HepG2 (cell line): ENCODE measurements around the gene FTCD. TPM values are rescaled to one million over a fixed set of nuclear protein-coding genes. Genes with fewer than 3 reads are reported as not detected.

Source experiments
- ATAC-seq: fragments of 200-7000 bp; cut with Tn5 transposase; 3 replicates; pipeline ENCODE4 v1.9.1; 2020; ENCODE audit warnings: mild to moderate bottlenecking, moderate library complexity
- BruUV-seq: library from RNA; stranded (reverse); fragments of 400-500 nt; replicated peaks from 2 replicates; lab custom pipeline; 2021; lab: Mats Ljungman, UMichigan
- CTCF ChIA-PET: fragments of 300-600 bp; formaldehyde crosslinking; extraction: SDS; loops from one replicate; lab custom pipeline; 2021; ENCODE audit warnings: low total read pairs, inconsistent platforms, low intra/inter-chr PET ratio; lab: Yijun Ruan, JAX
- POLR2A ChIA-PET: fragments of 350-600 bp; sonication (Branson Sonifier 250); formaldehyde crosslinking; loops from one replicate; lab custom pipeline; 2020; ENCODE audit warnings: antibody characterized with exemption, inconsistent platforms; lab: Yijun Ruan, JAX
- DNase-seq: peaks from one replicate; pipeline ENCODE4 v3.0.0-alpha.2; 2015; ENCODE audit warnings: low spot score
- FAIRE-seq: peaks from 3 replicates; lab custom pipeline; 2011; peaks lifted over from hg19 to GRCh38; lab: Jason Lieb, UNC
- H2AFZ ChIP-seq: one replicate; pipeline ENCODE4 v1.6.1; 2011; ENCODE audit warnings: low read length, inconsistent platforms
- H3K27ac ChIP-seq: fragments of 300-600 bp; 3 replicates; pipeline ENCODE4 v1.8.0; 2011; ENCODE audit warnings: mixed run types, mild to moderate bottlenecking, mixed read lengths, low read length, inconsistent platforms; ENCODE audit not compliant: insufficient read depth; ENCODE audit errors: extremely low read length
- H3K27me3 ChIP-seq, 2 experiments: fragments of 200-600 bp in 1 of 2; 2 replicates in 1 of 2; 3 replicates in 1 of 2; pipeline versions ENCODE4 v1.6.0 to v1.8.0; 2011; ENCODE audit warnings: low read length in 2 of 2, mild to moderate bottlenecking in 2 of 2, moderate library complexity in 2 of 2, inconsistent platforms in 1 of 2; ENCODE audit not compliant: insufficient read depth in 2 of 2, control insufficient read depth in 1 of 2
- H3K36me3 ChIP-seq, 2 experiments: fragments of 200-600 bp in 1 of 2; replicated peaks in 1 of 2; 2 replicates in 1 of 2; 3 replicates in 1 of 2; pipeline versions ENCODE4 v1.5.1 to v1.8.0; 2011; ENCODE audit warnings: low read length in 2 of 2, inconsistent platforms in 1 of 2; ENCODE audit not compliant: insufficient read depth in 2 of 2, control insufficient read depth in 1 of 2
- H3K4me1 ChIP-seq: 2 replicates; pipeline ENCODE4 v1.5.1; 2012; ENCODE audit warnings: low read length, inconsistent platforms; ENCODE audit not compliant: insufficient read depth
- H3K4me2 ChIP-seq: 2 replicates; pipeline ENCODE4 v1.6.0; 2011; ENCODE audit warnings: low read depth, low read length, inconsistent platforms
- H3K4me3 ChIP-seq, 3 experiments: fragments of 200-600 bp in 1 of 3; sonication (generic), shearing (Covaris generic) in 1 of 3; replicated peaks in 1 of 3; 2 replicates each; pipeline ENCODE4 v1.5.1; 2011 to 2016; ENCODE audit warnings: low read length in 3 of 3, inconsistent platforms in 2 of 3, low read depth in 2 of 3, mild to moderate bottlenecking in 2 of 3, control low read depth in 1 of 3, mixed read lengths in 1 of 3; ENCODE audit not compliant: insufficient read depth in 1 of 3
- H3K79me2 ChIP-seq: one replicate; pipeline ENCODE4 v1.6.1; 2011; ENCODE audit warnings: low read length, inconsistent platforms; ENCODE audit not compliant: insufficient read depth
- H3K9ac ChIP-seq: 2 replicates; pipeline ENCODE4 v1.6.0; 2011; ENCODE audit warnings: mild to moderate bottlenecking, low read depth, low read length, inconsistent platforms; ENCODE audit not compliant: insufficient read depth
- H3K9me3 ChIP-seq: 2 replicates; pipeline ENCODE4 v1.5.1; 2012; ENCODE audit warnings: mild to moderate bottlenecking, low read length
- H4K20me1 ChIP-seq: 2 replicates; pipeline ENCODE4 v1.6.0; 2011; ENCODE audit warnings: inconsistent platforms, mild to moderate bottlenecking, low read length, moderate library complexity; ENCODE audit not compliant: insufficient read depth
- ATF1 ChIP-seq: IDR thresholded peaks from 2 replicates; pipeline ENCODE4 v1.6.1; 2016; ENCODE audit warnings: mild to moderate bottlenecking, control low read depth
- EP300 ChIP-seq, 3 experiments: sonication (generic) in 1 of 3; formaldehyde crosslinking in 1 of 3; IDR thresholded peaks; 2 replicates each; pipeline versions ENCODE4 v1.5.1 to v1.6.1; 2011 to 2020; ENCODE audit warnings: low read depth in 2 of 3, low read length in 2 of 3, borderline replicate concordance in 1 of 3, improper control_type of control experiment in 1 of 3, mild to moderate bottlenecking in 1 of 3, missing genetic modification reagents in 1 of 3, moderate library complexity in 1 of 3
- FOXO1 ChIP-seq: sonication (generic); formaldehyde crosslinking; IDR thresholded peaks from 2 replicates; pipeline ENCODE4 v1.4.0; 2020; ENCODE audit warnings: missing genetic modification reagents
- HDAC1 ChIP-seq: sonication (generic); formaldehyde crosslinking; IDR thresholded peaks from 2 replicates; pipeline ENCODE4 v1.5.1; 2020; ENCODE audit warnings: mild to moderate bottlenecking, missing genetic modification reagents
- MZF1 ChIP-seq: sonication (generic); formaldehyde crosslinking; IDR thresholded peaks from 2 replicates; pipeline ENCODE4 v1.8.1; 2023; ENCODE audit warnings: mild to moderate bottlenecking, missing genetic modification reagents, borderline replicate concordance
- NCOA2 ChIP-seq: sonication (generic); formaldehyde crosslinking; IDR thresholded peaks from 2 replicates; pipeline ENCODE4 v1.8.0; 2022; ENCODE audit warnings: inconsistent platforms
- NCOR1 ChIP-seq: fragments of 200-600 bp; sonication (generic); IDR thresholded peaks from 2 replicates; pipeline ENCODE4 v1.7.0; 2017; ENCODE audit warnings: antibody characterized with exemption, low read length, borderline replicate concordance
- NR2C2 ChIP-seq: sonication (generic); formaldehyde crosslinking; IDR thresholded peaks from 2 replicates; pipeline ENCODE4 v1.4.0; 2020; ENCODE audit warnings: missing genetic modification reagents, mild to moderate bottlenecking, moderate library complexity, borderline replicate concordance
- NR2F1 ChIP-seq, 2 experiments: fragments of 450-650 bp in 1 of 2; formaldehyde crosslinking in 1 of 2; IDR thresholded peaks; 2 replicates each; pipeline versions ENCODE4 v1.5.0 to v1.6.1; 2016 to 2020; ENCODE audit warnings: mild to moderate bottlenecking in 1 of 2, missing compliant biosample characterization in 1 of 2, missing genetic modification reagents in 1 of 2, moderate library complexity in 1 of 2
- PAX8 ChIP-seq: sonication (generic); formaldehyde crosslinking; IDR thresholded peaks from 2 replicates; pipeline ENCODE4 v1.8.0; 2022; ENCODE audit warnings: mild to moderate bottlenecking, missing genetic modification reagents, borderline replicate concordance
- PITX1 ChIP-seq: sonication (generic); formaldehyde crosslinking; IDR thresholded peaks from 2 replicates; pipeline ENCODE4 v1.5.1; 2020; ENCODE audit warnings: mild to moderate bottlenecking, missing genetic modification reagents
- RBM22 ChIP-seq: fragments of 200-400 bp; formaldehyde crosslinking; optimal IDR thresholded peaks from 2 replicates; pipeline ENCODE3; 2017; ENCODE audit warnings: mild to moderate bottlenecking, low read length, moderate library complexity
- REPIN1 ChIP-seq: sonication (generic); formaldehyde crosslinking; IDR thresholded peaks from 2 replicates; pipeline ENCODE4 v1.8.0; 2022; ENCODE audit warnings: missing genetic modification reagents, low read depth, mild to moderate bottlenecking, borderline replicate concordance
- TFDP1 ChIP-seq: IDR thresholded peaks from 2 replicates; pipeline ENCODE4 v1.6.1; 2016; ENCODE audit warnings: missing compliant biosample characterization, missing genetic modification reagents, borderline replicate concordance
- ZBTB7B ChIP-seq: sonication (generic); formaldehyde crosslinking; IDR thresholded peaks from 2 replicates; pipeline ENCODE4 v1.4.0; 2020; ENCODE audit warnings: missing genetic modification reagents
- ZBTB8A ChIP-seq: sonication (generic); formaldehyde crosslinking; IDR thresholded peaks from 2 replicates; pipeline ENCODE4 v1.4.0; 2020; ENCODE audit warnings: mild to moderate bottlenecking, low read depth, missing genetic modification reagents, borderline replicate concordance
- ZFP62 ChIP-seq: sonication (generic); formaldehyde crosslinking; IDR thresholded peaks from 2 replicates; pipeline ENCODE4 v1.4.0; 2020; ENCODE audit warnings: missing genetic modification reagents
- ZMYM2 ChIP-seq: sonication (generic); formaldehyde crosslinking; IDR thresholded peaks from 2 replicates; pipeline ENCODE4 v1.8.0; 2022; ENCODE audit warnings: mild to moderate bottlenecking, missing genetic modification reagents
- ZNF234 ChIP-seq: sonication (generic); formaldehyde crosslinking; conservative IDR thresholded peaks from 2 replicates; pipeline ENCODE4 v1.5.1; 2020; ENCODE audit warnings: mild to moderate bottlenecking, missing genetic modification reagents
- ZNF558 ChIP-seq: sonication (generic); formaldehyde crosslinking; IDR thresholded peaks from 2 replicates; pipeline ENCODE4 v1.9.0; 2022; ENCODE audit warnings: mild to moderate bottlenecking, missing genetic modification reagents, borderline replicate concordance
- ZNF800 ChIP-seq: sonication (generic); formaldehyde crosslinking; IDR thresholded peaks from 2 replicates; pipeline ENCODE4 v1.4.0; 2020; ENCODE audit warnings: missing genetic modification reagents
- WGBS: methylation state at CpG from one replicate; pipeline ENCODE4 v1.1.6; 2017; ENCODE audit warnings: low lambda C conversion rate; 5-methylcytosine and 5-hydroxymethylcytosine counted together
- in situ Hi-C: cut with HindIII; loops from 2 replicates; pipeline ENCODE4 v1.10.0; 2017; ENCODE audit warnings: low pct_unique_long_range_greater_than_20kb; ENCODE audit not compliant: extremely low pct_ligation_motif_present
- intact Hi-C: fragments of 100-400 bp; cut with micrococcal nuclease; formaldehyde crosslinking; loops from one replicate; pipeline ENCODE4 v1.10.0; 2022; ENCODE audit not compliant: unreplicated experiment
- polyA plus RNA-seq, 8 experiments: library from polyadenylated mRNA; depleted of rRNA in 3 of 8; stranded (reverse) in 7 of 8; unstranded in 1 of 8; fragments of >200 nt; fragmentation: Illumina TruSeq in 4 of 8; extraction: Trizol in 4 of 8; gene quantifications; 2 replicates each; pipeline versions ENCODE4 v1.2.1 to v1.2.3, GENCODE V29; 2011 to 2016; ENCODE audit warnings: low read depth in 4 of 8, missing spikeins in 1 of 8, mixed read lengths in 1 of 8; ENCODE audit not compliant: insufficient read depth in 1 of 8
- total RNA-seq, 5 experiments: library from RNA; depleted of rRNA; stranded (reverse); fragments of >200 nt; fragmentation: Illumina TruSeq; extraction: Trizol; gene quantifications; 2 replicates each; pipeline ENCODE4 v1.2.3, GENCODE V29; 2016; ENCODE audit warnings: low read depth in 1 of 5

Gene FTCD
- total and polyA plus RNA-seq, 2 of the 13 experiments (the other 11 are each of a cell fraction or from before 2014, with no cell fraction given) = 75.7 to 105 TPM

- peak overlapping the region; percentile 94 for H3K4me2 ChIP-seq
- ChIA-PET CTCF (no interaction called here), POLR2A (interaction anchor here (1.1 to 2.4 kb wide), 5 partner anchors 11 to 482 kb away, joined by 3 to 13 read pairs (median 4); no protein-coding TSS in a partner anchor)
- WGBS = no CpG with 5 or more reads among the region's 39 CpGs
- no peaks in the 10 kb centered on the region; a peak in 2 of 5 replicates for H3K27me3 ChIP-seq
- ATAC-seq (peak; percentile 35), DNase-seq (no peak), FAIRE-seq (no peak)
- peaks cover 23% of the 10 kb centered on the region for H3K79me2 ChIP-seq
- H3K36me3 ChIP-seq = peaks cover 2 to 10% of the 10 kb centered on the region in 2 experiments; a peak in 3 of 5 replicates
- peaks cover 57% of the 10 kb centered on the region for H3K4me1 ChIP-seq
- intact Hi-C loops (no loop called here), in situ Hi-C loops (no loop called here)
- peaks cover 8% of the 10 kb centered on the region; the same call in 1 of the 2 replicates for H4K20me1 ChIP-seq
- H2AFZ ChIP-seq = no peak overlapping the region
- peak overlapping the region; percentile 84 to 97 (median 96) for H3K4me3 ChIP-seq
- no peaks in the 10 kb centered on the region for H3K9me3 ChIP-seq
- peak overlapping the region; percentile 83 for H3K27ac ChIP-seq
- BruUV-seq = no TSS peak
- H3K9ac ChIP-seq = peak overlapping the region; percentile 86
- TF ChIP-seq RBM22 (no peak), ZFP62 (no peak), ZBTB7B (no peak), HDAC1 (peak; percentile 12), TFDP1 (CRISPR knock-in tag) (no peak), NCOA2 (CRISPR knock-in tag) (no peak), PITX1 (CRISPR knock-in tag) (no peak), MZF1 (CRISPR knock-in tag) (no peak), FOXO1 (CRISPR knock-in tag) (no peak), EP300 (IDR thresholded peaks at IDR 0.05; ENCODE audit: low read depth in 2 of 2, low read length in 2 of 2) (no peak), EP300 (CRISPR knock-in tag; IDR thresholded peaks at IDR 0.05; ENCODE audit: borderline replicate concordance) (no peak), NCOR1 (no peak), PAX8 (CRISPR knock-in tag) (no peak), ATF1 (CRISPR knock-in tag) (no peak), ZMYM2 (CRISPR knock-in tag) (no peak), REPIN1 (CRISPR knock-in tag) (no peak), NR2F1 (CRISPR knock-in tag; IDR thresholded peaks at IDR 0.05) (peak in 1 of 2 experiments; percentile 44; a peak in 1 of 4 replicates), ZNF800 (CRISPR knock-in tag) (no peak), NR2C2 (CRISPR knock-in tag) (no peak), ZNF558 (0 out of 2 replicates have a peak, but pooled peaks have one; percentile 10), ZBTB8A (CRISPR knock-in tag) (no peak), ZNF234 (CRISPR knock-in tag) (0 out of 2 replicates have a peak, but pooled peaks have one; percentile 2)
These were observed 1.0 kb downstream of the FTCD start for GRCh38 chr21:46154155-46154954.
